Activated CD4-positive, alpha-beta T cell treated with anti-CD3 and anti-CD28 coated beads, Interleukin-2, amount 50 U/mL, for 24 hours (primary cell): ENCODE data around the gene ABCG2.
"Not testable (repeated sequence)": the region's sequence is repeated elsewhere in the genome, so short reads cannot be mapped to it uniquely, and the experiment has no call there.

ENCODE experiments used
- DNase-seq, 2 donors: peaks; one replicate each; pipeline ENCODE4 v3.0.0-alpha.2; 2020; ENCODE audit warnings: low read depth in 1 of 2, low spot score in 1 of 2

Gene ABCG2

DNA sequence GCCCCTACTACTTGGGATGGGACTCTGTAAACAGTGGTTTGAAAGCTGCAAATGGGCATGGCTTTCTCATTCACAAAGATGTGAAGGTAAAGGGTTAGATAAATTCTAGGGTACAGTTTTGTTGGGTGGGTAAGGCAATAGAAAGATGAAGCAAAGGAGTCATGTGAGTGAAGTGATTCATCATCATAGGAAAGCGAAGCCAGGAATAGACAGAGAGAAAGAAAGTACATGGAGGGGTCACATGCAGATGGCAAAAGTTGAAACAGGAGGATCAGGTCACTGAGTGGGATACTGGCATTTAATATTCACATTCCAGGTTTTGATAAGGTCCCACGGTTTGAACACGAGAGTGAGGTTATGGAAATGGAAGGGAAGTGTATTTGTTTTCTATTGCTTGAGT, 8.2 kb upstream of the ABCG2 start:
- no peak for DNase-seq

DNA sequence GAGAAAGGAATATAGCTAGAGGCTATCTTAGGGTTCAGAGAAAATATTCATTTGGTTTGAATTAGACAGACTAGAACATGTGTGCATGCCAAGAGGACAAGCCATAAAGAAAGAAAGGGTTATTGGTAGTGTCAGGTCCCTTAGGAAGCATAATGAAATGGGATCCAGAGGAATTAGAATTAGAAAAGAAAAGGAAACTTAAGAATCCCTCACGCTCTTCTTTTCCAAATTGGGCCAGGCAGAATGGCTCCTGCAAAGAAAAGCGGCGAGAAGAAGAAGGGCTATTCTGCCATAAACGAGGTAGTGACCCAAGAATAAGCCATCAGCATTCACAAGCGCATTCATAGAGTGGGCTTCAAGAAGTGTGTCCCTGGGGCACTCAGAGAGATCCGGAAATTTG, 4.9 kb upstream of the ABCG2 start:
- DNase-seq: no peak

DNA sequence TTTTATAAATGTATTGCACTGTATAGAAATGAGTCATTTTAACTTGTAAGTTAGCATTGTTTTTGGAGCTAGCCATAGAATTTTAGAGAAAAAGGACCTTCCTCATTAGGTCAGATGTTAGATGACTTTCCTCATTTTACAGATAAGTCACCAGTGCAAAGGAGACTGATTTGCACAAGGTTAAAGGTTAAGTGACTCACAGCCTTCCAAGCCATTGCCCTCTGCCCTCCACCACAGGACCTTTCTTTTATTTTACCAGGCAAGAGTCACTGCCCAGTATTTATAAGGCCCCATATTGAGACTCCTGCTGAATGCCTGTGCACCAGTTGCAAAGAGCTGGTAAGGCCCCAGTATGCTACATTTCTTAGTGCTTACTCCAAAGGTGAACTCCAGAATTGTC, 4.2 kb upstream of the ABCG2 start:
- DNase-seq: no peak

DNA sequence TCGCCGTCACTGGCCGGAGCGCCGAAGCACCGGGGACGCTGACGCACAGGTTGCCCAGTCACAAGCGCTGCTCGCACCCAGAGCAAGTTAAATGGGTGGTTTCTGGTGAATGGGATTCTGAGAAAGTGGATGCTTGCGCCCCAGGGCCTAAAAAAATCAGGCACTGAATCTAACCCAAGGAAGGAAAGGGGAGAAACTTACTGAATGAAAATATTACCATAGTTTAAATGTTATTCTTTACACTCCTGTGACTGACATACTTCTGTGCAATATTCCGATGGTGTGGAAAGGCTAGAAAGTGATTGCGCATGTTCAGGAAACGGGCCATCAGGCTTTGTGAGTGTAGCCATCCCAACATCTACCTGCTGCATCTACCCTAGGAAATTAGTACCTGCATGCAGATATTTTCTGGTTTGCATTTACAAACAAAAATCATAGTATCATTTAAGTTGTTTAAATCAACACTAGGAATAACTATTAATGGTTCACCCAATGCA, 838 bp upstream of the ABCG2 start:
- no peak for DNase-seq

DNA sequence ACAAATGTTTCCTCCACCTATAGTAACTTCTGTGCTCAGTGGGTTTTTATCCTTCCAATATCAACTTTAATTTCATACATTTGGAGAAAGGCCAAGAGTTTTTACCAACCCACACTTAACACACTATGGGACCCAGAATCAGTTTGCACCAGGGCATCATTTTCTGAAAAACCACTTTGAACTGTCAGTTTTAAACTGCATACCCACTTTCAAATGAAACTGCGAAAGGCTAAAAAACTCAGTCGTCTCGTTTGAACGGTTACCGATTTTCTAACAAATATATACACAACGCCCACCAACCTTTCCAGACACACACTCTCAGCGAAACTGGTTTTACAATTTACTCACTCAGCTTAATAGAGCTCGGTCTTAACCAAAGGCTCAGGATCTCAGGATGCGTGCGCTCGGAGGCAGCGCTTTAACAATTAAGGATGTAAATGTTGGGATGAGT, 376 bp downstream of the ABCG2 start:
- peak in 1 of 2 donors; percentile 9 for DNase-seq

DNA sequence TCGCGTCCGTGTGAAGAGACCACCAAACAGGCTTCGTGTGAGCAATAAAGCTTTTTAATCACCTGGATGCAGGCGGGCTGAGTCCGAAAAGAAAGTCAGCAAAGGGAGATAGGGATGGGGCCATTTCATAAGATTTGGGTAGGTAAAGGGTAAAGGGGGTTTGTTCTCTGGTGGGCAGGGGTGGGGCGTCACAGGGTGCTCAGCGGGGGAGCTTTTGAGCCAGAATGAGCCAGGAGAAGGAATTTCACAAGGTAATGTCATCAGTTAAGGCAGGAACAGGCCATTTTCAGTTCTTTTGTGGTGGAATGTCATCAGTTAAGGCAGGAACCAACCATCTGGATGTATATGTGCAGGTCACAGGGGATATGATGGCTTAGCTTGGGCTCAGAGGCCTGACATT, 6.1 kb downstream of the ABCG2 start:
- not testable (repeated sequence) for DNase-seq

DNA sequence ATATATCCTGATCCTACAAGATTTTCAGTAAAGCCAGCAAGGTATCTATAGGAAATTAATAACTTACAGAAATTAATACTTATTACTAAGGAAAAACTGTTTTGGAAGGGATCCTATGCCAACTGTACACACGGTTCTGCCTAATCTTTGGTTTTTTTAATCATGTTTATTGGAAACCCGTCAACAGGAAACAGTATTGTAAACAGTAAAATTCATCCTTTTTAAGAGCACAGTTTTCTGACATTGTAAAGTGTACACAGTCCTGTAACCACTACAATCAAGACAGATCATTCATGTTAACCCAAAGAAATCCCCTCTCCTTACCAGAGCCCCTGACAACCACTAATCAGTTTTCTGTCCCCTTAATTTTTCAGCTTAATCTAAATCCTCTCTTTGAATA, 9.9 kb downstream of the ABCG2 start:
- DNase-seq: no peak

DNA sequence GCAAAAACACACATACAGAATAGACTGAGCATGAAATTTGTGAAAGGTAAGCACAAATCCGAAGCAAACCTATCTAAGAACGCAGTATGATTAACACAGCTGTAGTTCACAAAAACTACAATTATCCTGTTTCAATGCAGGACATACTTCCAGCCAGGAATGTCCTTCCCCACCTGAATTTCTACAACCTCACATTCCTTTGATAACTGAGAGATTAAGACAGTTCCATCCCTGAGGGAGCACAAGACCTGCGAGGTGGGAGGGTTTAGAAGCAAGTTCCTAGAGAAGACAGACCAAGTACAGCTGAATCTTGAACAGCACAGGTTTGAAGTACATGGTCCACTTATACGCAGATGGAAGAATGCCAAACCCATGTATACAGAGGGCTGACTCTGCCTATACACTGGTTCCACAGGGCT, 10.6 kb downstream of the ABCG2 start:
- no peak for DNase-seq

DNA sequence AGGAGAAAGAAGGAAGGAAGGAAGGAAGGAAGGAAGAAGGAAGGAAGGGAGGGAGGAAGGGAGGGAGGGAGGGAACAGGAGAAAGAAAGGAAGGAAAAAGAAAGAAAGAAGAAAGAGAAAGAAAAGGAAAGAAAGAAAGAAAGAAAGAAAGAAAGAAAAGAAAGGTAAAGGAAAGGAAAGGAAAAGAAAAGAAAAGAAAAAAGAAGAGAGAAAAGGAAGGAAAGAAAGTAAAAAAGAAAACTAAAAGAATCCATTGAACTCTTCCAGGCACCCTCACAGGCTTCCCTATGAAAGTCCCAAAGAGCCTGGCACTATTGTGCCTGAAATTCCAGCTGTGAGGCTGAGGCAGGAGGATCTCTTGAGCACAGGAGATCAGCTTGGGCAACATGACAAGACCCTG, 11.5 kb downstream of the ABCG2 start:
- no peak for DNase-seq

DNA sequence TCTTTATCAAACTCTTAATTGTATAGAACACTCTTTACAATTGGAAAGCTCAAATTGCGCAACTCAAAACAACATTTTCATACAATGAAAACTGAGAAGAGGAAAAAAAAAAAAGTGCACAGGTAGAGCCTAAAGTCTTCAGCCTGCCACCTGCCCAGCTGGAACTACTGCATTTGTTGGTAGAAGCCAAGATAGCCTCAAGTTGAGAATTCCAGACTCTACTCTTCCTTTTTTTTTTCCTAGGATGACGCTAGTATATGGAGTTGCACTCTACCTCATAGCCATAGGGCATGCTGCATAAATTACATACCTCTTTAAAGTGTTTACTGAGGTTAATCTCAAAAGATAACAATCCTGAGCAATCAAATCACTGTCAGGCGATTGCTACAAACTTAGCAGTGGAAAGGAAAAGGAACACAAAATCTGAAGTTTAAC, 13.6 kb downstream of the ABCG2 start:
- DNase-seq: no peak

DNA sequence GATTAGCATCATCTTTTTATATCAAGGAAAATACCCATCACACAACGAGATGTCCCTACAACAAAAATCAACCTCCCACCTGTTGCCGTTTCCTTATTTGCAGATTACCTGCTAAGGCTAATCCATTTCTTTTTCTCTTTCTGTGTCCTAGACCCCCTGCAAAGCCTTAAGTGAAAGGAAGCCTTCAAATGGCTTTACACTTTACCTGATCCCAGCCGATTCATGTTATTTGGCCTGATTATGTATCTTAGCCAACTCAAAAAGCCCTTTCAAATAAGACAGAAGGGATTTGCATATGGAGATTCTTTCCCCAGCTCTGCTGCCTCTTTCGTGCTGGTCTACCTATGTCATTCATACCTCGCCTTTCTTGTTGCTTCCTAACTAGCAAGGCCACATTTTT, 14.4 kb downstream of the ABCG2 start:
- DNase-seq: no peak

DNA sequence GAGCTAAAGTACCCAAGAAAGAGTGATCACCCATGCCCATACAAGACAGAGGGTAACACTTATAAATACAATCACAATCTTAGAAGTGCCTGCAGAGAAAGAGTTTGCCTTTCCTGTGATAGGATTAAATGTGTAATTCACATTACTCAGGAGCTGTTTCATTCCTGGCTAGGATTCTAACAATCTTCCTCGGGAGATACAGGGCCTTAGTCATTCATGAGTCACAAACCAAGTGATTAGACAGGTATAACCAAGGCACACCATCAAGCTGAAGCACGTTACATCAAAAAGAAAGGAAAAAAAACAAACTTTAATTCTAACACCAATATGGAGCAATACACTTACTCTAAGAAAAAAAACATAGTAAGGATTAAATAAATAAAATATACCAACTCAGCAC, 14.9 kb downstream of the ABCG2 start:
- DNase-seq: no peak

DNA sequence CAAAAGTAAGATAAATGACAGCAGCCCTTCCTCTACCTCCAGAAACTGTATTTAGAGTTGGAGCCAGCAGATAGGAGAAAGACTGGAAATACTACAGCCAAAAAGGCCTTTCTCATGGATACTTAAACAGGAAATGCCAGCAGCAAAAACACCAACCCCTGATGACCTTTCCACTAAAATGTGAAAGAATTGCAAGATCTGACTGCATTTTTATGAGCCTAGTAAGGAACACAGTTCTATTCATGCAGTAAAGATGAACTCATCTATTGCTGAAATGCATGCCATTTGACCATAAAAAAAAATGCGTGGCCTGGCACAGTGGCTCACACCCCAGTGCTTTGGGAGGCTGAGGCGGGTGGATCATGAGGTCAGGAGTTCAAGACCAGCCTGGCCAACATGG, 19.9 kb downstream of the ABCG2 start:
- DNase-seq: no peak

DNA sequence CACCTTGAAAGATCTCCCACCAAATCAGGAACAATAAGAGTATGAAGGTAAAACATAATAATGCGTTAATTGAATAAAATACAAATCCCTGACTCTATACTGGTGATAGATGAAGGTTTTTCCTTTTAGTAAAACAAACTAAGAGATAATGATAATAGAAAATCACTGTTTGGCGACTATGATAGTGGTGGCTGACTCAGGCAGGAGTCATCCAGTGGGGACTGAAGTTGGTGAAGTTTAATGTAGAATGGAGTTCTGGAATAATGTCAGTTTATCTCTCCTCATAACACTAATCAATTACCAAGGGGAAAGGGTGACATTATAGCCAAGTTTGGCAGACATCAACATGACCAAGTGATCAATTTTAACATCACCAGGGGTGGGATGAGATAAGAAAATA, 21.3 kb downstream of the ABCG2 start:
- no peak for DNase-seq

DNA sequence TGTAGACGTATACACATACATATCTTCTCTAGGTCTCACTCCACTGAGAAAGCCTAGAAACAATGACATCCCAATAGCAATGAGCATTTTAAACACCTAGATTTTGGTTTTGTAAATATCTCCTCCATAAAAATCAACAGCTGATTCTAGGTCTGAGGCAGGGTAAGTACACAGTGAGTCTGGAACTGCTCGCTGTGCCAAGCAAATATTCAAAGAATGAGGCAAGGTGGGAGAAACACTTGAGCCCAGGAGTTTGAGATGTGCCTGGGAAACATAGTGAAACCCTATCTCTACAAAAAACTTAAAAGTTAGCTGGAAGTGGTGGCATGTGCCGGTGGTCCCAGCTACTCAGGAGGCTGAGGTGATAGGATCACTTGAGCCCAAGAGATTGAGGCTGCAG, 22.2 kb downstream of the ABCG2 start:
- no peak for DNase-seq

DNA sequence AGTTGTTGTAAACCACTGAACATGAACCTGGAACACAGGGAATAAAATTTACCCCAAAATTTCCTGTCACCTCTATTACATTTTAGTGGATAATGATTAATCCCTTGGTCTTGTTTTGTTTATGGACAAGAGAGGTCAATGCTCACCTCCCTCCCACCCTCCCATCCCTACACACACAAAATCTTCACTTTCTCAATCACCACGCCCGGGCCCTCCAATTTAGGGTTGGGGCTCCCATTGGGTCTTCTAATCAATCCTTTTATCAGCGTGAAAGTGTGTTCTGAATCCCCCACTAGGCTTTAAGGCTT, 23.1 kb downstream of the ABCG2 start:
- no peak for DNase-seq

DNA sequence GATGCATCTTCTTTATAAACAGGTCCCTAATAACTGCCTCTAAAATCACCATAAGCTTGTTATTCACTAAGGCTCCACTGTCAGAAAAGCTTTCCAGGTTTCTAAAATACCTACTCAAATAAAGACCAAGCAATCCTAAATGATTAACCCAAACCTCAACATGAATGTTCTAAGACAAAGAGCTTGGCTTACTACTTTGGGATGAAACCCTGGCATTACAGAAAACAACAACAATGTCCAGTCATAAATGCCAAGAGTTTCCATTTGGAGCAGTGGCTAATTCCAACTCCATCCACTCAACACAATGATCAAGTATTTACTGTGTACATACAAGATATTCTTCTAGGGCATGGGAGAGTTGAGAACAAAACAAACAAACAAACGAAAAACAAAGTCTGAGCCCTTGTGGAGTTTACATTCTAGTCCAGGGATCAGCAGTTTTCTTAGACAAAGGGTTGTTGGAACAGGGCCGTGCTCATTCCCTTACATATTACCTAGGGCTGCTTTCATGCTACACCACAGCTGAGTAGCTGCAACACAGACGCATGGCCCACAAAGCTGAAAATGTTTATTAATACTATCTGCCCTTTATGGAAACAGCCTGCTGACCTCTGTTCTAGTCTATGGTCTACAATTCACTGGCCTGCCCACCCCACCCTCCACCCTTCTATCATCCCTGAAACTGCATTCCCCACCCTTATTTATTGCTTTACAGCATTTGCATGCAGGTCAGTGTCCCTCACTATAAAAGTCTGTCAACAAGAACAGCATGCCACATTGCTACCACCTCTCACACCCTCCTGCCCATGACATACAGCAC, 23.7 kb downstream of the ABCG2 start:
- DNase-seq: no peak

DNA sequence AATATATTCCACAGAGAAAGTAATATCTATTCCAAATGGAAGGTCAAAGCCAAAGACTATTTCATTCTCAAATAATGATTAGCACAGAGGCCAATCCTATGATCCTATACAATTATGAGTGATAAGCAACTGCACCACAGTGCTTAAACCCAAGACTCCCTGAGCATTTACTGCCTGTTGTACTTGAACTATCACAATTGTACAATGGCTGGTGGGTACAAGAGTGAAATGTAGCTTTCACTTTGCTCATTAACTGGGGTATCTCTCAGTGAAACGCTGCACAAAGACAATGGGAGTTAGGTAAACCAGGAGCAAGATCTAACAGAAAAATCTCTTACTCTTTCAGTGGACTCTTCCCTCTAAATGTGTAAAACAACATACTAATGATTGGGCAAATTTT, 24.3 kb downstream of the ABCG2 start:
- no peak for DNase-seq

DNA sequence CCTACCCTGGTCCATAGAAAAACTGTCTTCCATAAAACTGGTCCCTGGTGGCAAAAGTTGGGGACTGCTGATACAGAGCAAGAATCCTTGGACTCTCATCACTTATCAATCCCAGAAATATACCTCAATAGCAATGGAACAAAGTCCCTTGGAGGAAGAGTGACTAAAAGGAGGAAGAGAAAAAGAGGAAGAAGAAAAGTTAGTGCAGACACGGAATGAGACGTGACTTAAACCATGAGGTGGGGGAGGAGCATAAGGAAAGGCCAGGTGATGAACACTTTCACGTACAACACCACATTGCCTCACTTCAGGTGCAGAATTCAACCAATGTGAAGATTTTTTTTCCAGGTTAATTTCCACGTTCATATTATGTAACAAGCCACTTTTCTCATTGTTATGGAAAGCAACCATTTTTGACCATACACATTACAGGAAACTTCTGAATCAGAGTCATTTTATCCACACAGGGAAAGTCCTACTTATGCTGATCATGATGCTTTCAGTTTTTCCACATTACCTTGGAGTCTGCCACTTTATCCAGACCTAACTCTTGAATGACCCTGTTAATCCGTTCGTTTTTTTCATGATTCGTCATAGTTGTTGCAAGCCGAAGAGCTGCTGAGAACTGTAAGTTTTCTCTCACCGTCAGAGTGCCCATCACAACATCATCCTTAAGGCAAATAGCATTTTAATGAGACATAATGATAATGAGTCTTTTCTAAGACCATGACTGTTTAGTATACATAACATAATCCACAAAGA, 27.7 kb downstream of the ABCG2 start:
- no peak for DNase-seq

DNA sequence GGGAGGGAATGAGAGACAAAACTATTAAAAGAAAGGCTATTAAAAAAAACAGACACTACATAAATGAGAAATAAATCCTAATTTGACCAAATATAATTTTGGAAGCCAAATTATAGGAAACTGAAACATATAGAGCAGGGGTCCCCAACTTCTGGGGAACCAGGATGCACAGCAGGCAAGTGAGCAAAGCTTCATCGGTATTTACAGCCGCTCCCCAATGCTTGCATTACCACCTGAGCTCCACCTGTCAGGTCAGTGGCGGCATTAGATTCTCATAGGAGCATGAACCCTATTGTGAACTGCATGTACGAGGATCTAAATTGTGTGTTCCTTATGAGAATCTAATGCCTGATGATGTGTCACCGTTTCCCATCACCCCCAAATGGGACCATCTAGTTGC, 28.4 kb downstream of the ABCG2 start:
- no peak for DNase-seq

DNA sequence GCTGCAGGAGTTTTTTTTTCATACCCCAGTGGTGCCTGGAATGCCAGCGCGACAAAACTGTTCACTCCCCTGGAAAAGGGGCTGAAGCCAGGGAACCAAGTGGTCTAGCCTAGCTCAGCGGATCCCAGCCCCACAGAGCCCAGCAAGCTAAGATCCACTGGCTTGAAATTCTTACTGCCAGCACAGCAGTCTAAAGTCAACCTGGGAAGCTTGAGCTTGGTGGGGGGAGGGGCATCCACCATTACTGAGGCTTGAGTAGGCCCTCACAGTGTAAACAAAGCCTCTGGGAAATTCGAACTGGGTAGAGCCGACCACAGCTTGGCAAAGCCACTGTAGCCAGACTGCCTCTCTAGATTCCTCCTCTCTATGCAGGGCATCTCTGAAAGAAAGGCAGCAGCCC, 36.2 kb downstream of the ABCG2 start:
- not testable (repeated sequence) for DNase-seq

DNA sequence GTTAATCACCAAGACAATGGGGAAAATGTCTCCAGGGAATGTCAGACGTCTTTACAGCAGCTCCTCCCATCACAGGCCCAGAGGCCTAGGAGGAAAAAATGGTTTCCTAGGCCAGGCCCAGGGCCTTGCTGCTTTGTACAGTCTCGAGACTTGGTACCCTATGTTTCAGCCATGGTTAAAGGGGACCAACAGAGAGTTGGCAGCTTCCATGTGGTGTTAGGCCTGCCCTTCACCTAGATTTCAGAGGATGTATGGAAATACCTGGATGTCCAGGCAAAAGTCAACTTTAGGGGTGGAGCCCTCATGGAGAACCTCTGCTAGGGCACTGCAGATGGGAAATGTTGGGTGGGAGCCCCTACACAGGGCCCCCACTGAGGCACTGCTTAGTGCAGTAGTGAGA, 38.5 kb downstream of the ABCG2 start:
- no peak for DNase-seq

DNA sequence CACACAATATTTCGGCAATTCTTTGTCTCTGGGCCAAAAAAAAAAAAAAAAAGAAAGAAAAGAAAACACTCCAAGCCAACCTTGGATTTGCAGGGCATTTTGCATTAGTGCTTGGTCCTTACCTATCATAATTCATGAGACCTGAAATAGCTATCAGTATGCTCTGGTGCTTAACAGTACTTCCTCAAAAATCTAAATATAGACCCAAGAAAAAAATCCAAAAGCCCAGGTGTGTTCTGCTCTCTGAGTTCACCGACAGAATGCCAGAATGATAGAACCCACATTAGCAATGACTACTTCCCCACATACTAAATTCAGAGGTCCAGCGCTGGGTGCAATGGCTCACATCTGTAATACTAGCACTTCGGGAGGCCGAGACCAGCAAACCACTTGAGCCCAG, 42.9 kb downstream of the ABCG2 start:
- no peak for DNase-seq
